ENCODE measurements around the gene SPNS3.

Gene SPNS3

GRCh38 chr17:4474093-4474492 lies 40.4 kb downstream of the SPNS3 start:
- no peak for DNase-seq

- DNase-seq: no peak
Observed at GRCh38 chr17:4475001-4475400, 41.3 kb downstream of the SPNS3 start.

DNA sequence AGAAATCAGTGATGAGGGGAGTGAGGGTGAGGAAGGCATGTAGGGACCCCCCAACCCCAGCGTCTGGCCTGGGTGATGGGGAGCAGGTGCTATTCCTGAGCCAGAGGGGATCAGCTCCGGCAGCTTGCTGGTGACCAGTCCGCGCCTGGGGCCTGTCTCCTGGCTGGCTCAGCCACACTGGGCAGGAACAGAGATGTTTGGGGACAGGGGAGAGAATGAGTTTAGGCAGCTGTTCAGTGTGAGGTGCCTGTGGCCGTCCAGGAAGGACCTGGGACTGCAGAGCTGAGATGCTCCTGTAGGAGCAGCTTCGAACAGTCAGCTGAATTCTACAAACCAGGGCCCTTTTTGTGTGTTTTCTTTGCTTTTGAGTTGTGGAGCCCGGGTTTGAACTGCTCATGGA lies 41.7 kb downstream of the SPNS3 start:
- DNase-seq: no peak

- DNase-seq: no peak
Observed at GRCh38 chr17:4476017-4476416, 42.3 kb downstream of the SPNS3 start.

GRCh38 chr17:4476511-4477070 lies 42.9 kb downstream of the SPNS3 start:
- DNase-seq: no peak

GRCh38 chr17:4477255-4477791 lies 43.6 kb downstream of the SPNS3 start:
- no peak for DNase-seq

DNA sequence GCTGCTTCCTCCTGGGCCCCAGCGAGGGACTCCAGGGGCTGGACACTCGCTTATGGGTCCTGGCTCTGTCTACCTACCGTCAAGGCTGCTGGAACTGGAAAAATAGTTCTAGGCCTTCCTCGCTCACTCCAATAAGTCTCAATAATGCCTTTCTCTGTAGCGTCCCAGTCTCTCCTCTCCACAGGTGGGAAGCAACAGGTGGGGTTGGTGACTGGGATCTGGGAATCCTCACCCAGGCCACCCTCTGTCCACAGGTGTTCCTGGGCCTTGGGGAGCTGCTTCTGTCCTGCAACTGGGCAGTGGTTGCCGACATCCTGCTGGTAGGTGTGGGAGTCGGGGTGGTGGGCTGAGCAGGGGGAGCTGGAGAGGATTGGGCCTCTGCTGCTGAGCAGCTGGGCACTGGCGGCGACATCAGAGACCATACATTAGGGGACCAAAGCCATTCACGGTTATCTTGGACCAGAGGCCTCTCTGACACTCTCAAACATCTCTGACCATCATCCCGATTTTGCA lies 44.6 kb downstream of the SPNS3 start:
- no peak for DNase-seq

- DNase-seq: no peak
Observed at GRCh38 chr17:4479340-4479981, 45.7 kb downstream of the SPNS3 start.

- DNase-seq: no peak
Observed at GRCh38 chr17:4479982-4480751, 46.4 kb downstream of the SPNS3 start.

DNA sequence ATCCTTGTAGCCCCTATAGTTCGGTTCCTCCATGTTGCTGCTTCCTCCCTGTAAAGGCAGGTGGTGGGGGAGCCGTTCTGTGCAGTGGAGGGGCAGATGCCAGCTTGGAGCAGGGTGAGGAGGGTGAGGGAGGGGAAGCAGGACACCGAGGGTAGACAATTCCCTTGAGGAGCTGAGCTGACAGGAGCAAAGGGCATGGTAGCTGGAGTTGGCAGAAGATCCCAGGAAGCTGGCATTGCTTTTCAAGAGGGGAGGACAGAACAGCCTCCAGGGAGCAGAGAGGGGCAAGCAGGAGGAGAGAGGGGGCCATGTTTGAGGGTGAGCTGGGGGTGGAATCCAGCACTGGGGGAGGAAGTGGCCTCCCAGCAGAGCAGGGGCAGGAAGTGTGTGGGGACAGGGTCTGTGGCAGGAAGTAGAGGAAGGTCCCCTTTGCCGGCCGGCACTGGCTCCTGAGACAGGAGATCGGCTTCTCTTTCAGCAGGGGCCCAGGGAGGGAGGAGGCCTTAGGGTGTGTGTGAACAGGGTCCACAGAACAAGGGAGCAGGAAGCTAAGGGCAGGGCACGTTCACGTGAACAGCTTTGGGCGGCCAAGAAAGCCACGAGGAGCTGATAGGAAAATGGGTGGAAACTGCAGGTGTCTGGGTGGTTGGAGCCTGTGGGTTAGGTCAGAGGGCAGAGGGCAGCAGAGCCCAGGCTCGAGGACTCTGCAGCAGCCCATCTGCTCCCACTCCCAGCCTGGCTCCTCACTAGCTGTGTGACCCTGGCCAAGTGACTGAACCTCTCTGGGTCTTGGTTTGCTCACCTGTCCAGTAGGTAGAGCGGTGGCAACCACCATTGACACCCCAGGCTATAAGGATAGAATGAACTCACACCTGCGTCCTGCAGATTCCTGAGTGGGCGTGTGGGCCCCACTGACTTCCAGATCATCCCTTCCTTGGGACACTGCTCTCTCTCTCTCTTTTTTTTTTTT lies 47.5 kb downstream of the SPNS3 start:
- peak; percentile 60 for DNase-seq

DNA sequence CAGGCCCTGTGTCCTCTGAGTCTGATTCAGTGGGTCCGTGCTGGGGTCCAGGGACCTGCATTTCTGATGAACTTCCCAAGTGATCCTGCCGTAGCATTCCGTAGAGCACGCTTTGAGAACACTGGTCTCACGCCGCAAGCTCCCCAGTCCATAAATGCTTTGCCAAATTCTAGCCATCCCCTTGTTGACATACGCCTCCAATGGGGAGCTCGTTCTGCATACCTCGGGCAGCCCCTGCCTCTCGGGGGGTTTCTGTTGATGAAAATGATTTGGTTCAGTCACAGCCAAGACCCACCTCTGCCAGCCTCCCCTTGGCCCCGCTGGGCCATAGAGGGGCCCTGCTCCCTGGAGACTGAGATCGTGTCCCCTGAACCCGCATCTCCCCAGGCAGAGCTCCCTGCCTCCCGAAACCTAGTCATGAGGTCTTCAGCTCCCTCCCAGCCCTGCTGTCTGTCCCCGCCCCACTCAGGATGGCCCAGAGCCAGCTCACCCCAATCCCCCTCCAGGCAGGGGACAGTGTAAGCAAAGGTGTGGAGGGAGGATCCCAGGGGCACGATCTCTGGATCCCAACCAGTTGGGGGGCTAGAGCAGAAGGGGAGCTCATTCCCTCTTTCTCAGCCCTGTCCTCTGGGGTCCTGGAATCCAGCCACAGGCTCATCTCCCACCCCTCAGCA lies 48.7 kb downstream of the SPNS3 start:
- no peak for DNase-seq

- DNase-seq: no peak
Observed at GRCh38 chr17:4483012-4483840, 49.5 kb downstream of the SPNS3 start.

DNA sequence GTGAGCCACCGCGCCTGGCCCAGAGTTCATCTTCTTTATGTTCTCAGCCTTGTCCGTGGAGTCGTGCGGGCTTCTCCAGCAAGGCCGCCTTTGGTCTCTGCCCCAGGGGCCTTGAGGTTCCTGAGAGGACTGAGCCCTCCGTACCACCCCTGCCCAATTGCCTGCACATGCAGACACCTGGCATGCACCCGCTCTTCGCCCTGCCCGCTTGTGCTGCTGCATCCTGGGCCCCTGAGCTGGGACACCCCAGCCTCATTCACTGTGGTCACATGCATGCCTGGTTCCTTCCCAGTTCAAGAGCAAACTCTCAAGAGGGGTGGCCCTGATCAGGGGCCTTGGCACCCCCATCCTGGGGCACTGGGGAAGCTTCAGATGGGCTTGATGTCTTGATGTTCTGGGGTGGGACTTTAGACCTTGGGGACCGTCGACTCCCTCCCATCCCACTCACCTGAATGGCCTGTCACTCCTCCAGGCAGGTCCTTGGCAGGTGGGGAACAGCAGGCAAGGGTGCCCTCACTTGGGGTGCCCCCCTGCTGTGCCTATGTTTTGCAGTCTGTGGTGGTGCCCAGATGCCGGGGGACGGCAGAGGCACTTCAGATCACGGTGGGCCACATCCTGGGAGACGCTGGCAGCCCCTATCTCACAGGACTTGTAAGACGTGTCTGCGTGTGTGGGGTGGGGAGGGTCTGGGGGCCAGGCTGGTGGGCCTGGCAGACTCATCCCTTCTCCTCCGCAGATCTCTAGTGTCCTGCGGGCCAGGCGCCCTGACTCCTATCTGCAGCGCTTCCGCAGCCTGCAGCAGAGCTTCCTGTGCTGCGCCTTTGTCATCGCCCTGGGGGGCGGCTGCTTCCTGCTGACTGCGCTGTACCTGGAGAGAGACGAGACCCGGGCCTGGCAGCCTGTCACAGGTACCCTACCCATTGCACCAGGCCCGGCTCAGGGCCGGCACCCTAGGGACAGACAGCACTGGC lies 52.2 kb downstream of the SPNS3 start:
- DNase-seq: peak; percentile 60

DNA sequence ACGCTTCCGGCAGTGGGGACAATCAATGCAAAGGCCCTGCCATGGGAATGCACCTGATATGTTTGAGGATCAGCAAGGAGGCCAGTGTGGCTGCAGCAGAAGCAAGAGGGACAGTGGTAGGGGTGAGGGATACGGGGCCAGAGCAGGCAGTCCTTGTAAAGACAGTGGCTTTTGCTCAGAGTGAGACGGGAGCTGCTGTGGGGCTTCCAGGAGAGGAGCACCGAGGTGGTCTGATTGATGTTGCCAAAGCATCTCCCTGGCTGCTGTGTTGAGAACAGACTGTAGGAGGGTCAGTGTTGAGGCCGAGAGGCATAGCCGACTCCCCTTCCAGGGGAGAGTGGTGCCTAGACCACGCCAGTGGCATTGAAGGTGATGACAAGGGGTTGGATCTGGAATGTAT lies 53.6 kb downstream of the SPNS3 start:
- DNase-seq: no peak

DNA sequence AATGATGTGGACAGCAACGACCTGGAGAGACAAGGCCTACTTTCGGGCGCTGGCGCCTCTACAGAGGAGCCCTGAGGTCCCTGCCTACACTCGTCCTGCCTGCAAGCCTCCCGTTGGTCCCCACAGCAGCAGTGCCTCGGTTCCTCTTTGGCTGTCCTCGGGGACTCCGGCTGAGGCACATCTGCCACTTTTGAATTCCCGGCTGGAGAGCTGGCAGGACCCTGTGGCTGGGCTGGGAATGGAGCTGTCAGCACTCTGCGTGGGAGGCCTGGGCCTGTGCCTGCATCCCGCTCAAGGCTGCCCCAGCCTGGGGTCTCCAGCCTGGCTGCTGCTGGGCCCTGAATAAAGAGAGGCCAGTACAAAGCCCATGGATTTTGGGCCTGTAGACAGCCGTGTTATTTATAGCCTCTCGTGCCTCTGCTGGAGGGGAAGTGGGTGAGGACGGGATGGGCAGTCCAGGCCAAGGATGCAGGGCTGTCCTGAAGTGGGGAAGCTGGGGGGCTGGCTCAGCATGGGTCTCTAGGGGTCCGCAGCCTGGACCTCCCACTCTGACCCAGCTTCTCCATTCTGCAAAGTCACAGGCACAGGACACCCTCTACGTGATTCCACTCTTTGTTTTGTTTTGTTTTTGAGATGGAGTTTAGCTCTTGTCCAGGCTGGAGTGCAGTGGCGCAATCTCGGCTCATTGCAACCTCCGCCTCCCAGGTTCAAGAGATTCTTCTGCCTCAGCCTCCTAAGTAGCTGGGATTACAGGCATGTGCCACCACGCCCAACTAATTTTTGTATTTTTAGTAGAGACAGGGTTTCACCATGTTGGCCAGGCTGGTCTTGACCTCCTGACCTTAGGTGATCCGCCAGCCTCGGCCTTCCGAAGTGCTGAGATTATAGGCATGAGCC lies 54.3 kb downstream of the SPNS3 start:
- DNase-seq: no peak

GRCh38 chr17:4488989-4489595 lies 55.4 kb downstream of the SPNS3 start:
- no peak for DNase-seq

GRCh38 chr17:4490109-4490591 lies 56.4 kb downstream of the SPNS3 start:
- DNase-seq: no peak

DNA sequence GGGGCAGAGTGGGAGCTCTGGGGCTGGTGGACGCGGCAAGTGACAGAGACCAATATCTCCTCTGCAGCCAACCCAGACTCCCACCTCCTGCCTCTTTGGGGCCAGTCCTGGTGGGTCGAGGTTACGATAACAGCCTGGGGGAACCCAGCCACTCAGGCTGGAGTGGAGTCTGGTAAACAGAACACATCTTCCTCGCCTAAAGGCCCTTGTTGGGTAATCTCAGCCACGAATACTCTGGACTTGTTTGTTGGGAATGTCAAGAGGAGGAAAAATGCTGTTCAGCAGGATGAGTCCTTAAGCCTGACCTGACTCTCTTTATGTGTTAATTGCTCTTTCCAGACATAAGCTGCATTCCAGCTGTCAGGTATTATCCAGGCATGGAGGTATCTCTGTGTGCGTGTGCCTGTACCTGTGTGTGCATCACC lies 56.9 kb downstream of the SPNS3 start:
- no peak for DNase-seq
